GM19025 (cell line): ENCODE data around the gene MAP2K2.

ENCODE experiments used
- ATAC-seq: cut with Tn5 transposase; IDR thresholded peaks from one replicate; pipeline ENCODE4 v1.9.1; 2021; ENCODE audit warnings: mild to moderate bottlenecking, low read depth, moderate library complexity; ENCODE audit not compliant: unreplicated experiment

MAP2K2 gene

GRCh38 chr19:4100647-4101495 is 23.1 kb downstream of the MAP2K2 start:
- no peak for ATAC-seq

GRCh38 chr19:4099041-4099764 is 24.7 kb downstream of the MAP2K2 start:
- ATAC-seq = no peak

- no peak for ATAC-seq
These were observed 25.4 kb downstream of the MAP2K2 start for GRCh38 chr19:4098493-4098892.

GRCh38 chr19:4097501-4097900 is 26.4 kb downstream of the MAP2K2 start:
- ATAC-seq = no peak

GRCh38 chr19:4096049-4096892 is 27.7 kb downstream of the MAP2K2 start:
- ATAC-seq = no peak

- no peak for ATAC-seq
These were observed 28.5 kb downstream of the MAP2K2 start for GRCh38 chr19:4095488-4095844.

- no peak for ATAC-seq
These were observed 29.0 kb downstream of the MAP2K2 start for GRCh38 chr19:4094761-4095487.

- ATAC-seq = no peak
These were observed 29.6 kb downstream of the MAP2K2 start for GRCh38 chr19:4094291-4094690.

- ATAC-seq = no peak
These were observed 30.2 kb downstream of the MAP2K2 start for GRCh38 chr19:4093643-4094175.

- ATAC-seq = no peak
These were observed 33.3 kb downstream of the MAP2K2 start for GRCh38 chr19:4090356-4091220.

- ATAC-seq = no peak
These were observed 34.0 kb downstream of the MAP2K2 start for GRCh38 chr19:4089946-4090345.

- ATAC-seq = no peak
These were observed 34.5 kb downstream of the MAP2K2 start for GRCh38 chr19:4089400-4089908.

- ATAC-seq = no peak
These were observed 34.9 kb downstream of the MAP2K2 start for GRCh38 chr19:4088975-4089374.

- ATAC-seq = no peak
These were observed 35.9 kb downstream of the MAP2K2 start for GRCh38 chr19:4087787-4088679.

GRCh38 chr19:4086411-4086867 is 37.5 kb downstream of the MAP2K2 start:
- ATAC-seq = no peak

GRCh38 chr19:4084547-4084877 is 39.4 kb downstream of the MAP2K2 start:
- ATAC-seq = no peak

GRCh38 chr19:4083677-4084546 is 40.0 kb downstream of the MAP2K2 start:
- ATAC-seq = no peak
